ENCODE results near the gene JAK1.
"Not testable (repeated sequence)": the region's sequence is repeated elsewhere in the genome, so short reads cannot be mapped to it uniquely, and the experiment has no call there.

JAK1 gene

GRCh38 chr1:64948216-64948615 lies 18.1 kb downstream of the JAK1 start:
- no peak for DNase-seq

- DNase-seq = no peak
Observed at GRCh38 chr1:64946916-64947315, 19.4 kb downstream of the JAK1 start.

GRCh38 chr1:64944913-64945312 lies 21.4 kb downstream of the JAK1 start:
- no peak for DNase-seq

GRCh38 chr1:64942675-64943074 lies 23.7 kb downstream of the JAK1 start:
- no peak for DNase-seq

- no peak for DNase-seq
Observed at GRCh38 chr1:64942118-64942517, 24.2 kb downstream of the JAK1 start.

GRCh38 chr1:64941461-64942117 lies 24.8 kb downstream of the JAK1 start:
- no peak for DNase-seq

- DNase-seq = no peak
Observed at GRCh38 chr1:64940025-64940424, 26.3 kb downstream of the JAK1 start.

GRCh38 chr1:64938991-64939390 lies 27.4 kb downstream of the JAK1 start:
- DNase-seq = no peak

GRCh38 chr1:64936956-64937355 lies 29.4 kb downstream of the JAK1 start:
- no peak for DNase-seq

GRCh38 chr1:64935551-64936155 lies 30.7 kb downstream of the JAK1 start:
- DNase-seq = no peak

GRCh38 chr1:64934878-64935275 lies 31.5 kb downstream of the JAK1 start:
- DNase-seq = no peak

GRCh38 chr1:64934115-64934877 lies 32.1 kb downstream of the JAK1 start:
- no peak for DNase-seq

GRCh38 chr1:64933296-64934070 lies 32.9 kb downstream of the JAK1 start:
- no peak for DNase-seq

GRCh38 chr1:64932962-64933295 lies 33.4 kb downstream of the JAK1 start:
- DNase-seq = no peak

GRCh38 chr1:64930640-64931039 lies 35.7 kb downstream of the JAK1 start:
- DNase-seq = not testable (repeated sequence)

GRCh38 chr1:64929221-64929620 lies 37.1 kb downstream of the JAK1 start:
- no peak for DNase-seq

- no peak for DNase-seq
Observed at GRCh38 chr1:64928325-64928724, 38.0 kb downstream of the JAK1 start.

GRCh38 chr1:64925594-64925993 lies 40.8 kb downstream of the JAK1 start:
- DNase-seq = no peak

GRCh38 chr1:64923294-64923718 lies 43.0 kb downstream of the JAK1 start:
- no peak for DNase-seq

GRCh38 chr1:64922336-64922735 lies 44.0 kb downstream of the JAK1 start:
- no peak for DNase-seq

- DNase-seq = no peak
Observed at GRCh38 chr1:64921771-64922170, 44.6 kb downstream of the JAK1 start.

GRCh38 chr1:64920941-64921589 lies 45.3 kb downstream of the JAK1 start:
- DNase-seq = no peak

- not testable (repeated sequence) for DNase-seq
Observed at GRCh38 chr1:64919120-64919519, 47.2 kb downstream of the JAK1 start.

Measured in NCI-H1105 (cell line).